HFFc6 (cell line): Measurements from ENCODE around the gene RAVER1. TPM values are rescaled to one million over a fixed set of nuclear protein-coding genes. Genes with fewer than 3 reads are reported as not detected.

Experiments
- DNase-seq: peaks from one replicate; pipeline ENCODE4 v3.0.0-alpha.2; 2018
- H3K27ac Mint-ChIP-seq: 2 replicates; pipeline ENCODE4 v1.8.0; 2020; ENCODE audit warnings: mild to moderate bottlenecking, mixed read lengths
- H3K27me3 Mint-ChIP-seq: 2 replicates; pipeline ENCODE4 v1.8.0; 2021; ENCODE audit warnings: mild to moderate bottlenecking, moderate library complexity, mixed read lengths; ENCODE audit not compliant: insufficient read depth
- H3K36me3 Mint-ChIP-seq: 2 replicates; pipeline ENCODE4 v1.8.0; 2021; ENCODE audit warnings: low read depth, mixed read lengths
- H3K4me1 Mint-ChIP-seq: 2 replicates; pipeline ENCODE4 v1.8.0; 2020; ENCODE audit warnings: low read depth, mixed read lengths
- H3K4me3 Mint-ChIP-seq: 2 replicates; pipeline ENCODE4 v1.8.0; 2020; ENCODE audit warnings: mild to moderate bottlenecking, moderate library complexity, mixed read lengths
- H3K9me3 Mint-ChIP-seq: 2 replicates; pipeline ENCODE4 v1.8.0; 2020; ENCODE audit warnings: mild to moderate bottlenecking, mixed read lengths
- total RNA-seq, 6 experiments: library from RNA; stranded (reverse); fragmentation: NEBNext Ultra II Directional; extraction: Animal tissue kit (Norgen Biotek cat#: 25700); gene quantifications; 2 replicates in 1 of 6; 3 replicates in 5 of 6; pipeline ENCODE4 v1.2.3, GENCODE V29; 2021
- TF ChIP-seq, protein P1 (sequence below): fragments of 200-600 bp; sonication (generic); IDR thresholded peaks from 2 replicates; pipeline ENCODE4 v1.5.0; 2021; ENCODE audit warnings: antibody characterized with exemption, mild to moderate bottlenecking

Gene RAVER1
- total RNA-seq, 6 experiments from 2014 or later, result 52.1 to 58.3 (median 55.6) TPM

DNA sequence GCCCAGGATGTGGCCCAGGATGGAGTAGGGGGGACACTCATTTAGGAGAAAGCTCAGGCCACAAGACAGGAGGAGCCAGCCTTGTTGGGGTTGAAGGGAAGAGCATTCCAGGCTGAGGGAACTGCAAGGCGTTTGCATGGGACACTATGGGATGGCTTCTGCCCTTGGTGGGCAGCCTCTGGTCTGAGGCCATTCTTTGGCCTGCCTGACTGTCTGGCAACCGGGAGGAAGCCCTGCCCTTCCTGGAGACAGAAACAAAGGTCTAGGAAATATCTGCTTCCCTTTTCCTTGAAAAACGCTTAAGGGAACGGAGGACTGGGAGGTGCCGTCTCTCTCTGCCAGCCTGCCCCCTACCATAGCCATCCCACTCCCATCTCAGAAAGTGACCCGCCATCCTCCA lies 65.3 kb downstream of the RAVER1 start:
- TF ChIP-seq, protein P1, sequence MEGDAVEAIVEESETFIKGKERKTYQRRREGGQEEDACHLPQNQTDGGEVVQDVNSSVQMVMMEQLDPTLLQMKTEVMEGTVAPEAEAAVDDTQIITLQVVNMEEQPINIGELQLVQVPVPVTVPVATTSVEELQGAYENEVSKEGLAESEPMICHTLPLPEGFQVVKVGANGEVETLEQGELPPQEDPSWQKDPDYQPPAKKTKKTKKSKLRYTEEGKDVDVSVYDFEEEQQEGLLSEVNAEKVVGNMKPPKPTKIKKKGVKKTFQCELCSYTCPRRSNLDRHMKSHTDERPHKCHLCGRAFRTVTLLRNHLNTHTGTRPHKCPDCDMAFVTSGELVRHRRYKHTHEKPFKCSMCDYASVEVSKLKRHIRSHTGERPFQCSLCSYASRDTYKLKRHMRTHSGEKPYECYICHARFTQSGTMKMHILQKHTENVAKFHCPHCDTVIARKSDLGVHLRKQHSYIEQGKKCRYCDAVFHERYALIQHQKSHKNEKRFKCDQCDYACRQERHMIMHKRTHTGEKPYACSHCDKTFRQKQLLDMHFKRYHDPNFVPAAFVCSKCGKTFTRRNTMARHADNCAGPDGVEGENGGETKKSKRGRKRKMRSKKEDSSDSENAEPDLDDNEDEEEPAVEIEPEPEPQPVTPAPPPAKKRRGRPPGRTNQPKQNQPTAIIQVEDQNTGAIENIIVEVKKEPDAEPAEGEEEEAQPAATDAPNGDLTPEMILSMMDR, result no peak

GRCh38 chr19:10266706-10267105 lies 66.6 kb downstream of the RAVER1 start:
- TF ChIP-seq, protein P1, result no peak
- no peak overlapping the region for H3K4me3 Mint-ChIP-seq
- no peaks in the 10 kb centered on the region for H3K9me3 Mint-ChIP-seq
- H3K27ac Mint-ChIP-seq, result no peak overlapping the region
- no peak for DNase-seq
- no peaks in the 10 kb centered on the region for H3K36me3 Mint-ChIP-seq
- H3K4me1 Mint-ChIP-seq, result 0 out of 2 replicates have a peak, but pooled peaks cover 4% of the 10 kb centered on the region
- H3K27me3 Mint-ChIP-seq, result peaks cover 2% of the 10 kb centered on the region; the same call in 1 of the 2 replicates

More for the DNA sequence above, 65.3 kb downstream of the RAVER1 start:
- Mint-ChIP-seq H3K27ac (no peak overlapping the region), H3K36me3 (no peaks in the 10 kb centered on the region), H3K27me3 (peaks cover 2% of the 10 kb centered on the region; the same call in 1 of the 2 replicates), H3K4me1 (0 out of 2 replicates have a peak, but pooled peaks cover 4% of the 10 kb centered on the region), H3K9me3 (no peaks in the 10 kb centered on the region), H3K4me3 (no peak overlapping the region)
- DNase-seq, result no peak

Other genes with a start within 250 kb of the RAVER1 start
- gene SHFL, start 247.2 kb downstream of the RAVER1 start, total RNA-seq, result 10 to 100 TPM; 16.9 to 26.2 (median 21.1) TPM
- under 1 TPM in 2 of 6 experiments, not detected in 4; 0.09 to 0.15 TPM for gene ANGPTL6, start 230.9 kb downstream of the RAVER1 start, total RNA-seq
- 10 to 100 TPM; 36.4 to 42.2 (median 41.0) TPM for gene PPAN, start 227.2 kb downstream of the RAVER1 start, total RNA-seq
- 1 to 10 TPM; 4.5 to 9.9 (median 5.4) TPM for gene P2RY11, start 221.8 kb downstream of the RAVER1 start, total RNA-seq
- gene EIF3G, start 213.6 kb downstream of the RAVER1 start, total RNA-seq, result 100 to 1,000 TPM; 261 to 303 (median 279) TPM
- gene DNMT1, start 138.6 kb downstream of the RAVER1 start, total RNA-seq, result 100 to 1,000 TPM in 5 of 6 experiments, 10 to 100 TPM in 1; 74.5 to 135 (median 125) TPM
- gene S1PR2, start 102.2 kb downstream of the RAVER1 start, total RNA-seq, result 10 to 100 TPM; 16.8 to 22.0 (median 20.5) TPM
- gene MRPL4, start 81.3 kb downstream of the RAVER1 start, total RNA-seq, result 10 to 100 TPM; 69.5 to 83.0 (median 72.0) TPM
- gene ICAM1, start 62.4 kb downstream of the RAVER1 start, total RNA-seq, result 10 to 100 TPM in 1 of 6 experiments, 1 to 10 TPM in 5; 5.0 to 10.1 (median 8.5) TPM
- 1 to 10 TPM in 1 of 6 experiments, under 1 TPM in 5; 0.19 to 1.0 (median 0.74) TPM for gene ICAM4, start 46.6 kb downstream of the RAVER1 start, total RNA-seq
- gene ICAM5, start 43.6 kb downstream of the RAVER1 start, total RNA-seq, result 10 to 100 TPM; 14.0 to 38.4 (median 14.4) TPM
- 1 to 10 TPM in 5 of 6 experiments, under 1 TPM in 1; 1.00 to 2.7 (median 2.1) TPM for gene ZGLP1, start 23.7 kb downstream of the RAVER1 start, total RNA-seq
- 10 to 100 TPM; 33.9 to 47.3 (median 38.5) TPM for gene FDX2, start 17.5 kb downstream of the RAVER1 start, total RNA-seq
- gene ICAM3, start 6.1 kb upstream of the RAVER1 start, total RNA-seq, result 10 to 100 TPM; 14.7 to 17.7 (median 16.8) TPM
- gene TYK2, start 47.0 kb upstream of the RAVER1 start, total RNA-seq, result 10 to 100 TPM; 67.9 to 82.3 (median 78.5) TPM
- gene CDC37, start 70.0 kb upstream of the RAVER1 start, total RNA-seq, result 100 to 1,000 TPM; 222 to 280 (median 250) TPM
- 10 to 100 TPM; 10.1 to 18.9 (median 10.8) TPM for gene PDE4A, start 87.0 kb upstream of the RAVER1 start, total RNA-seq
- gene KEAP1, start 169.8 kb upstream of the RAVER1 start, total RNA-seq, result 10 to 100 TPM; 58.9 to 77.1 (median 67.2) TPM
- gene S1PR5, start 183.9 kb upstream of the RAVER1 start, total RNA-seq, result 1 to 10 TPM; 1.9 to 2.6 (median 2.4) TPM
- 10 to 100 TPM; 19.4 to 24.5 (median 22.5) TPM for gene ATG4D, start 210.4 kb upstream of the RAVER1 start, total RNA-seq
- gene KRI1, start 232.5 kb upstream of the RAVER1 start, total RNA-seq, result 10 to 100 TPM; 12.8 to 20.2 (median 17.5) TPM
- gene CDKN2D, start 235.4 kb upstream of the RAVER1 start, total RNA-seq, result 10 to 100 TPM in 5 of 6 experiments, 1 to 10 TPM in 1; 8.0 to 14.7 (median 13.2) TPM